Measurements from ENCODE around the gene CDK17.
"Not testable (repeated sequence)": the region's sequence is repeated elsewhere in the genome, so short reads cannot be mapped to it uniquely, and the experiment has no call there.

The CDK17 gene

DNA sequence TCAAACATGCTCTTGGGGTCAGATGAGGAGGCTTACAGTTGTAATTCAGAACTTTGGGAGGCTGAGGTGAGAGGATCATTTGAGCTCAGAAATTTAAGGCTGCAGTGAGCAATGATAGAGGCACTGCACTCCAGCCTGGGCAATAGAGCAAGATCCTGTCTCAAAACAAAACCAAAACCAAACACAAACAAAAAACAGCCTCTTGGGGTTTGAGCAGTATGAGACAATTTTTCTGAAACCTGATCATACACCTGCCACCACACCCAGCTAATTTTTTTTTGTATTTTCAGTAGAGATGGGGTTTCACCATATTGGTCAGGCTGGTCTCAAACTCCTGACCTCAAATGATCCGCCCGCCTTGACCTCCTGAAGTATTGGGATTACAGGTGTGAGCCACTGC lies 17.4 kb upstream of the CDK17 start:
- not testable (repeated sequence) for DNase-seq

DNA sequence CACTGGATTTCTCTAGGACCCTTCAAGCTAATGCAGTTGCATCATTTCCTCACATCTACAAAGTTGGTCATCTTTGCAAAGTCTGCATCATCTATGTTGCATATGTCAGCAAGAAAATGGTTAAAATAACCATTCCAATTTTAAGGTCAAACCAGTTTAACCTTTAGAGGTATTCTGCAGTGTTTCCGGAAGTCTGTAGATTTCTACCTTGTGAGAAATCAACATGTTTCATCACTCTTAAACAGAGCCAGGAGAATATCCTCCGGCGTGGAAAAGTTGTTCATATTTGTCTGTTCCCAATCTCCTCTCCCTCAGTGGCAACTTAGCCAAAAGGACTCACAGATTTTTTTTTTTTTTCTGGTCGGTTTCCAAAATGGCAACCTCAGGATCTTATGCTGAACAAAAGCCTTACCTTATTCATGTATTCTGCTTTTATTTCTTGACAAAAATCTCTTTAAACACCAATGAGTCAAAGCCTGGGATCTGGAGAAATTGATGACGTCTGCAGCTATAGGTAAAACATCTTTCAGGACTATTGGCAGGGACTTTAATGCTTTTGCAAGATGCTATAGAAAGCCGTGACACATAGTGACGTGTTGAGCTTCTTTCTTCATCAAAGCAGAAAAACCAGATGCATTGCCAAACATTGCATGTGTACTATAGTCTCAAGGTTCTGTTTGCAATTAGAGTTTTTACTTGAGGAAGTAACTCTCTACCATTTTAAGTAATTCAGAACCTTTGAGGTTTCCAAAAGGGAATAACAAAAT lies 16.0 kb upstream of the CDK17 start:
- DNase-seq = no peak

DNA sequence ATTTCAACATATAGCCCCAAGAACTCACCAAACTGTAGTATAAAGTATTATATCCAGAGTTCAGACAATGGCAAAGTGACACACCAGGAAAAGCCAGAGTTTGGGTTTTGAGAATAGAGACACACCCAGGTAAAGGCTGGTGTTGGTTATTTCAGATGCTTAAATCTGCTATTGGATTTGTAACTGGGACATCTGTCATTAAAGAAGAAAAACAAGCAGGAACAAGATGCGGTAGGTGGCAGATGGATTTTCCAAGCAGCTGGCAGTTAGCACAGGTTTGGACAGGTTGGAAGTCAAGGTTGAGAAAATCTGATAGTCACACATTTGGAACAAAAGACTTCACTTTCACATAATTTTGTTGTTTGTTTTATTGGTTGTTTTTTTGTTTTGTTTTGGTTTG lies 14.4 kb upstream of the CDK17 start:
- no peak for DNase-seq

DNA sequence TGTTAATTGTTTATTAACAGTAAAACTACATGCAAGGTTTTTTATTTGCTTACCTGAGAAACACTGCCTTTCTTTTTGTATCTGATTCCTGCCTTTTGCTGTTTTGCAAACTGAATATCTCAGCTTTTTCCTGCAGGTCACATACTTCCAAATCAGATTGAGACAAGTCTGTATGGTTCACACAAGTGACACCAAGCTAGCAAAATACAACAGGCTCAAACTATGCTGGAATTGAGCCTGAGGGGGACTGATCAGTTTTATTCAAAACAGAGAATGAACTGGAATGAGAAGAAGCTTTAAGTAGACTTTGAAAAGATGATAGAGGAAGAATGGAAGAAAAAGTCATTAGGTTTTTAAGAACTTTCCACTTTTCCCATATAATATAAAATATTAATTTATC lies 12.2 kb upstream of the CDK17 start:
- DNase-seq = no peak

DNA sequence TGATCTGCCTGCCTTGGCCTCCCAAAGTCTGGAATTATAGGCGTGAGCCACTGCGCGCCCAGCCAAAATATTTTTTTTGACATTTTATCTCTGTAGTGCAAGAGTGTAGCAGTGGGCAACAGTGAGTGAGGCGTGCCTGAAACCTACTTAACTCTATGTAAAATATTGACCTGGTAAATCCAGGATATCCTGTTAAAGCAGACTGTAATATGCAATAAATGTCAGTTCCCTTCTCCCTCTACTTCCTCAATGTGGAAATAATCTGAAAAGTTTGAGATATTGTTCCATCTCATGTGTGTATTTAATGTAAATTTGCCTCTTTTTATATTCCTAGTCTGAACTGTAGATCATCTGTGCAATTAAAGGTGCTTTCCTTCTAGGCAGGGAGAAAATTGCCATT lies 9.5 kb upstream of the CDK17 start:
- DNase-seq = no peak

DNA sequence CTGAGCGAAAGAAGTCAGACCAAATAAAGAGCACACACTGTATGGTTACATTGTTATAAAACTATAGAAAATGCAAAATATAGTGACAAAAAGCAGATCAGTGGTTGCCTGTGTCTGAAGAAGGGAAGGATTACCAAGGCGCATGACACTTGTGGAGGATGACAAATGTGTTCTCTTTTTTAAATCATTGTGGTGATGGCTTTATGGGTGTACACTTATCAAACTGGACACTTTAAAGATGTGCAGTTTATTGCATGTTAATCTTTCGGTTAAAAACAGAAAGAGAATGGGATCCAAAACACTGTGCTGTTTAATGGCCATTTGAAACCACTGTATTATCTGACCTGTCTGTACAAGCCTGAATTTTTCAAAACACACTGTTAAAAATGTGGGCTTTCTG lies 8.8 kb upstream of the CDK17 start:
- DNase-seq = no peak

DNA sequence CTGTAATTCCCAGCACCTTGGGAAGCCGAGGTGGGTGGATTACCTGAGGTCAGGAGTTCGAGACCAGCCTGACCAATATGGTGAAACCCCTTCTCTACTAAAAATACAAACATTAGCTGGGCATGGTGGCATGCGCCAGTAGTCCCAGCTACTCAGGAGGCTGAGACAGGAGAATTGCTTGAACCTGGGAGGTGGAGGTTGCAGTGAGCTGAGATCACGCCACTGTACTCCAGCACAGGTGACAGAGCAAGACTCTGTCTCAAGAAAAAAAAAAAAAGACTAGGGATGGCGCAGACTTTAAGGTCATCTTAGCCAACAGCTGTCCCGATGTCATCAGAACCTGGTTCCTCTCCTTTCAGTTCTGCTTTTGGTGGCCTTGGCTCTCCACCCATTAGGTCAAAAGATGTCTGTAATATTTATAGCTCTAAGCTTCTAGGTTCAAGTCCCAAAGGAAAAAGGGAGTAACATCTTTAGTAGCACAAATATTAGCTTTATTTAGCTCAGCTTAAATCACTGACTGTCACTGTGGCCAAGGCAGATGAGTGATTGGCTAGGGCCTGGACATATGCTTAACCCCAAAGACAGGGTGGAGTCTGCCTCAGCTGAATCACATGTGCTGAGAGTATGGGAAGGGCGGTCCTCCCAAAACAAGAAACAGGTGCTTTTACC lies 7.3 kb upstream of the CDK17 start:
- not testable (repeated sequence) for DNase-seq

DNA sequence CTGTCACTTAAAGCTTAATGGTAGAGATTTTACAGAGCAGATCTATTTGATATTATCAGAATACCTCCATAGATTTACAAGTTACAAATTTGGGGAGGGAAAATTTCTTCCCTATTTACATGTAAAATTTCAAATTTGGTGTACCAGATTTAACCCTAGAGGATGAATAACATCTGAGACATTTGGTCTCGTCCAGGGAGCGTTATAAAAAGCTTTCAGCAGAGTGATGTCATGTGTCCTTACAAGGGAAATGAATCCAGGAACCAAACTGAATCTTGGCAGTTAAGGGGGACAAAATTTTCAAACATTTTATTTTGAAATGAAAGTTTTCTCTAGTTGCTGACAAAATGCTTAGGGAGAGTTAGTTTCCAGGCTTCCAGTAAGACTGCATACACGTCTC lies 4.5 kb upstream of the CDK17 start:
- no peak for DNase-seq

DNA sequence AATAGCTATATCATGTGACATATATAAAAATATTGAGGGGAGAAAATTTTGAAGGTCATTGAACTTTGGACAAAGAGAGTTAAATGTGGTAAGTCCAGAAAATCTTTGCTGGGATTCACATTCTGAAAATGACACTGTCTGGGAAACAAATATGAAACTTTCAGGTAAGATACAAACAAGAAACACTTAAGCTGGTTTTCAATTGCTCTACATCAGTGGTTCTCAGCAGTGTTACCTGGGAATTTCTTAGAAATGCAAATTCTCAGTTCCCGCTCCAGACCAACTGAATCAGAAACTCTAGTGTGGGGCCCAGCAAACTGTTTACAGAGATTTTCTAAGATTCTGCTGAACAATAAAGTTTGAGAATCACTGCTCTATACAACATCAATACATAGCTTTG lies 3.6 kb upstream of the CDK17 start:
- DNase-seq = no peak

DNA sequence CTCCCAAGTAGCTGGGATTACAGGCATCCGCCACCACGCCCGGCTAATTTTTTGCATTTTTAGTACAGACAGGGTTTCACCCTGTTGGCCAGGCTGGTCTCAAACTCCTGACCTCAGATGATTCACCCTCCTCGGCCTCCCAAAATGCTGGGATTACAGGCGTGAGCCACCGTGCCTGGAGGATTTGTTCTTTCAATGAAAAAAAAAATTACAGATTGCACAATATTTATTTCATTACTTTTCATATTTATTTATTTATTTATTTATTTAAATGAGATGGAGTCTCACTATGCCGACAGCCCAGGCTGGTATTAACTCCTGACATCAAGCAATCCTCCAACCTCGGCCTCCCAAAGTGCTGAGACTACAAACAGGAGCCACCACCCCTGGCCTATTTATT lies 2.3 kb upstream of the CDK17 start:
- not testable (repeated sequence) for DNase-seq

DNA sequence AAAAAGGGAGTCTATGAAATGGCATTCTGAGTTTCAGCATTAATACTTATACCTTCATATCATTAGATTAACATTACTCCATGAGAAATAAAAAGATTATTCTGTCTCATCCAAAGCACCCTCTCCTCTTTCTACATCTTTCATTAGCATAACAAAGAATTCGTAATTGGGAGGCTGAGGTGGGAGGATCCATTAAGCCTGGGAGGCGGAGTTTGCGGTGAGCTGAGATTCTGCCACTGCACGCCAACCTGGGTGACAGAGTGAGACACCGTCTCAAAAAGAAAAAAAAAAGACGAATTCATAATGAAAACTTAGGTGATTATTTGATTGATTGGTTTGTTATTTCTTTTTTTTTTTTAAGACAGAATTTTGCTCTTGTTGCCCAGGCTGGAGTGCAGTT lies 1.8 kb upstream of the CDK17 start:
- DNase-seq = peak; percentile 28

DNA sequence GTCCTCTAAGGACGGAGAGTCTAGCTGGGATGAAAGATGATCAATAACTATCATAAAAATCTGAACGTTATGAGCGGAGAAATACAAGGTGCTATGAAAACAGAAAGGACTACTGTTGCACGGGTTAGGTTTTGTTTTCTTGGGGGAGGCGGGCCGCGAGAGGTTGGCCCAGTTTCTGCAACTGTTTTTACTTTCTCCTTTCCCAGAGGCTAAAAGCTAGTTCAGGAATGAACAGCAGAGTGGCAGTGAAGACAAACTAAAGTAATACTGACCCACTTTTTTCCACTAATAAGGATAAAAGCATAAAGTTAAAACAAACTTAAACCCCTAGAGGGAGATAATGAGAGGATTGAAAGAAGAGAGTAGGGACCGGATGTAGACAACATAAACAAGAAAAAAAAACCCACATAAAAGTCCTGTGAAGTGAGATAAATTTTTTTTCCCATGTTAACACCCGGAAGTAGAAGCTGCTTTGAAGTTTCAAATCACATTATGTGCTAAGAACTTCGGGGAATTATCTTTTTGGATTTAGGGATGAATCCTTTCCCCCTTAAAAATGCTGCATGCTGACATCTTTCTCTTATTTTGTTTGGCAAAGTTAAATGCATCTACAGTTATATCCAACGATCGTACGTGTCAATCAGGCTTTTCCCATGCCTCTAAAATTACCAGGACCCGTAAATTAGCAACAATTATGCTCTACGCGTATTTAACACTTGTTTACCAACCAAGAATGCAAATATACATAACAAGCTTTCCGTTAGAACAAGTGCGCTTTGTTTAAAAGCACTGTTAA lies 1.0 kb upstream of the CDK17 start:
- DNase-seq = peak; percentile 46

DNA sequence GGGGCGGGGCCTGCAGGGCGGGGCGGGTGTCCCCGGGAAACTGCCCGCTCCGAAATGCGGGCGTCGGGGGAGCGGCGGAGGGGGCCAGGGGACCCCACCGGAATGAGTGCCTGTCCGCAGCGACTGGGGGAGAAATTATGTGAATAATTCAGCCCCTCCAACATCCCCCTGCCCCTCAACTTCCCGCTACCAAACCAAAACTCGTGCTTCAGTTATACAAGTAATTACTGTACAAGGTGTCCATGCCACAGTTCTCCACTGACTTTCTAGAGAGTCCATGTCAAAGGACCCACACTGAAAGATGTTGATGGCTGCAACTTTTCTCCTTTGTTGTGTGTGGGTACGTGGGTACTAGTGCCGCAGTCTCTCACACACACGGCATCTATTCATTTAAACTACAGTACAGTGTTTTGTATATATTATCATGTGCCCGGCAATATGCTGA lies 414 bp upstream of the CDK17 start:
- DNase-seq = no peak

DNA sequence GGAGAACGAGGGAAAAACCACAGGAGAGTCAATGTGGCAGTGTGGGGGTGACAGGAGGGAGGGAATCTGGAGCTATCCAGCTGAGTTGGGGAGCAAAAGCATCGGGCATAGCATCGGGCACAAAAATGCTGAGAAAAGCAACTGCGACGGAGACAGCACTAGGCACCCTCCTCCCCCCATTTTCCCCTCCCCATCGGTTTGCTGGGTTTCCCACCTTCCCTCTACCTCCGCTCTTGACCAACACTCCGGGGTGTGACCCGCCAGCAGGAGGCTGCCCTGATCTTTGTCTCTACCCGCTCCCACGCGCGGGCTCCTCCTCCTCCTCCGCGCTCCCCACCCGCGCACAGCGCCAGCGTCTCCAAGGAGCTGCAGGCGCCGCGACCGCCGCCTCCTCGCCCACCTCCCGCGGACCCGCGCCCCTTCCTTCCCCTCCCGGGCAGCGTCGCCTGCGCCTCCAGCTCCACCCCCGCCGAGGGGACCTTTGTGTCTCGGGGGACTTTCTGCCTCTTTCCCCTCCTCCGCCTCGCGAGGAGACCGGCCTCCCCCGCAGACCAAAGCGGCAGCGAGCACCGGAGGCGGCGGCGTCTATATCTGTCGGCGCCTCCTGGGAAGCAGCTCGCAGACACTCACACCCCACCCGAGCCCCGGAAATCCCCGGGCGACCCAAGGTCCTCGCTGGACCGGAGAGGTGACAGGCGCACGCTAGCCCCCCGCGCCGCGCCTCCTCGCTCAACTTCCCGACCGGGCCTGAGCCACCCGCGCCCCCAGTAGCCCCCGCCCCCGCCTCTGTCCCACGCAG lies 920 bp downstream of the CDK17 start:
- DNase-seq = peak; percentile 77

DNA sequence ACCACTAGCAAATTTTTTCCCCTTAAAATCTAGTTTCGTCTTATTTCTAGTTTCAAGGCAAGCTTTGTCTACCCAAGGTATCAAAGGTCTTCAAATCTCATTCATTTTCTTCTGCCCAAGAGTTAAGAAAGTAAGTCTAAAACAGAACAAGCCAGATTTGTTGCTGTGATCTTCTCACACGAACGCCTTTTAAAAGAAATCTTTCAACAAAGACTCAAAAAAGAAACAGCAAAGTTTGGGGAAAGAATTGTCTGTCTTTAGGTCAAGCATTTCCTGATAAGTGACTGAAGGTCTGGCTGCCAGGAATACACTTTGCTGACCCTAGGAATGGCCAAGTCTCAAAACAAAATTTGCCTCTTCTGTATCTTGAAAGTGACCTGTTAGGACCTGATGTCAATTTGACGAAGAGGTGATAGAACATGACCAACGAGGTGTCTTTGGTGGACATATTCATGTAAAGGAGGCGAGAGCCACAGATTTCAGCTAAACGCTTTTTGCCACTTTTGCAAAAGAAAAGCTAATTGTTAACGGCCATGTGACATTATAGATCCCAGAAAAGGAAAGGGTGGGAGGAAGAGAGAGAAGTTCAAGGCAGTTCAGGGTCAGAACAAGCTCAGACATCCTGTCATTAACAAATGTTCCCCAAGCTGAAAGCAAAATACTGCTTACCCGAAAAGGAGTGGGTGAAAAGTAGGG lies 1.7 kb downstream of the CDK17 start:
- DNase-seq = no peak

DNA sequence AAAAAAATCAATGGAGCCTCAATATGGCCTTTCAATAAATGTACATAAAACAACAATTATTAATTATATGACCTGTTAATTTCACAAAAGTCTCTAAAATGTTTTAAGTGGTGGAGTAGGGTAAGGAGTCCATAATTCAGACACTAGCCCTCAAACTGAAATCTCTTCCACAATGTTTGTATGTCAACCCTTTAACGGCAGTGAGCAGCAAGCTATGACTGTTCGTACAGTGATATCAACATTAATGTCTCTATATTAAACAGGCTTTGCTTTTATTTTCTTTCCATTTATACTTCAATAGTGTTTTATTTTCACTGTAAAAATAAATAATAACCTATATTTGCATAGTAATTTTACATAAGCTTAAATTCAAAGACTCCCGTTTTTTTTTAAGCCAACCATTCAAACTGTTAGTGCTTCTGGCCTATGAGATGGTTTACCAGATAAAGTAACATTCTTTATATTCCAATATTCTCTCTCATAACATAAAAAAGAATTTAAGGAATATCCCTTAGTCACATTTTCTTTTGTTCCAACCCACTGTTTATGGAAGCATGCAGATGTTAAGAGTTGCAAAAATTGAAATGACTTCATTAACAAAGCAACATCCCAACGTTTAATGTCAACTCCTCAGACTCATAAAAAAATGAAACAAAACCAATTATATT lies 2.3 kb downstream of the CDK17 start:
- DNase-seq = no peak

DNA sequence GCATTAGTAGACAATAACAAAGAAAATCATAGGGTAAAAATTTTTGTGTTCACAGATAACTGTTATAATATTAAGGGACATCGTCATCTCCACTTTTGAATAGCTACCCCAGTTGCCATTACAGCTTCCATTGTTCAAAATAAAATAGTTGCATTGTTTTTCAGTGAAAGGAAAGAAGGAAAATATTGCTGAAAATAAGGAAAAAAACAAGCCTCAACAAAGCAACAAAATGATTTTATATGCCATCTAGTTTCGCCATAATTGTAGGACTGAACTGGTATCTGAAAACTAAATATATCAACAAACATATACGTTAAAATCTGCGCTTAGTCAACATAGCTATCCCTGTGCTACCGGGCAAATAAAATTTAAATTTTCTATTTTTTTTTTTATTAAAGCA lies 3.3 kb downstream of the CDK17 start:
- DNase-seq = no peak

DNA sequence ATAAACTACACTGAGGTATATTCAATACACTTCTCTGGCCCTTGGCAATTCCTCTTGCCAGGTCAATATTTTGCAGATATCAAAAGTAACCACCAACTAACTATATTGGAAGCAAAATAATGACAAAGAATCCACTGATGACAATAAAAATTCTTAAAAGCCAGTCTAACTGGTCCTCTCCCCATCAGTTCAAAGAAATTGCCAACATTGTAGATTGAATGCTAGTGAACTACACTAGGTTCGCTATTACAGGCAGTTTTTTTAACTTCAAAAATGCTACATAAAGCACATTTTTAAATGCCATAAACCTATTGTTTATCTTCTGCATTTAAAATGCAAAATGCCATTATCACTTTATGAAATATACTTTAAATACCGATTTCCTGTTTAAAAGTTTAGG lies 4.0 kb downstream of the CDK17 start:
- DNase-seq = no peak

DNA sequence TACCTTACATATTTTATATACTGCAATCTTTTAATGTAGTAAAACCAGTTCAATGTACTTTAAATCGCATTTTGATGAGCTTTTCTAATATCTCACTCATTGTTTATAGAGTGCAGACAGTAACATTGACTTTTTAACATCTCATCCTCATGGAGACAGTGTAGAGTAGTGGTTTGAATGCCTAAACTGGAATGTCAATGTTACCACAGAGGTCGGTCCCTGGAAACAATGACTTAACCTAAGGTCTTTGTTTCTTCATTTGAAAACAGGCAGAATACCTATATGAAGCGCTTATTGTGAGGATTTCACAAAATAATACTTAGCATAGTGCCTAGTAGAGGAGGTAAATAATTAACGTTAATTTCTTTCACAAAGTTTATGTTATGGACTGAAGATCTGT lies 5.0 kb downstream of the CDK17 start:
- no peak for DNase-seq

DNA sequence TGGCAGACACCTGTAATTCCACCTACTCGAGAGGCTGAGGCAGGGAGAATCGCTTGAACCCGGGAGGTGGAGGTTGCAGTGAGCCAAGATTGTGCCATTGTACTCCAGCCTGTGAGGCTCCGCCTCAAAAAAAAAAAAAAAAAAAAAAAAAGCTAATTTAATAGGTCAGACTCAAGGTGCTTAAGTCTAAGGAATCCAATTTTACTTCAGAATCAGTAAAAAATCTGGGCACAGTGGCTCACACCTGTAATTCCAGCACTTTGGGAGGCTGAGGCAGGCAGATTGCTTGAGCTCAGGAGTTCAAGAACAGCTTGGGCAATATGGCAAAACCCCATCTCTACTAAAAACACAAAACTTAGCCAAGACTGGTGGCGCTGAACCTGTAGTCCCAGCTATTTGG lies 7.0 kb downstream of the CDK17 start:
- not testable (repeated sequence) for DNase-seq

DNA sequence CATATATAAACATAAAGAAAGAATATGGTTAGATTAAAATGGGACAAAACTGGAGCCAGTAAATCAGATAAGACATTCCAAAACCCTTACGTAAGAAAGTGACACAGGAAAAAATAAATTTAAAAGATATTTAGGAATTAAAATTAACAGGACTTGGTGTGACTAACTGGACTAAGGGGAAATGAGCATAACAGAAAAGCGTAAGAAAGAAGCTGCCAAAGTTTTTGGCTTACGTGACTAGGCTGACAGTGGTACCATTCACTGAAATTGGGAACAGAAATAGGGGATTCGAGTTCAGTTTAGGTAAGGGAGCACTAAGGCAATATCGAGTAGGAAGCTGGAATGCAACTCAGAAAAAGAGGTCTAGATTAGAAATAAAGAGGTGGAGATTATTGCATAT lies 7.8 kb downstream of the CDK17 start:
- no peak for DNase-seq

DNA sequence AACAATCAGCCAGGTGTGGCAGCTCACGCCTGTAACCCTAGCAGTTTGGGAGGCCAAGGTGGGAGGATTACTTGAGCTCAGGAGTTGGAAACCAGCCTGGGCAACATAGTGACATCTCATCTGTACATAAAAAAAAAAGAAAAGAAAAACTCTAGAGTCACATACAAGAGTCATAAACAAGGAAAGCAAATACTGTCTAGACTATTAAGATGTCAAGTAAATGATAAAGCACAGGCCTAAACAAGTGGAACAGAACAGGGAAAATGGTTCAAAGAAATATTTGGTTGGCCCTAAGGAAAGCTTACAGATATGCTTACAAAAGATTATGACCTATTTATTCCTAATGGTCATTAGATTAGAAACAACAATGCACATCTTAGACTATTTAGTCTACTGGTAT lies 12.3 kb downstream of the CDK17 start:
- no peak for DNase-seq

Measured in activated naive CD4-positive, alpha-beta T cell treated with Interleukin-2 at 50 U/mL for 16 hours (primary cell).